GM18907 (cell line): ENCODE data around the gene PCSK2.

Source experiments
- ATAC-seq: cut with Tn5 transposase; IDR thresholded peaks from one replicate; pipeline ENCODE4 v1.9.1; 2021; ENCODE audit warnings: mild to moderate bottlenecking, moderate library complexity; ENCODE audit not compliant: unreplicated experiment

Gene PCSK2

DNA sequence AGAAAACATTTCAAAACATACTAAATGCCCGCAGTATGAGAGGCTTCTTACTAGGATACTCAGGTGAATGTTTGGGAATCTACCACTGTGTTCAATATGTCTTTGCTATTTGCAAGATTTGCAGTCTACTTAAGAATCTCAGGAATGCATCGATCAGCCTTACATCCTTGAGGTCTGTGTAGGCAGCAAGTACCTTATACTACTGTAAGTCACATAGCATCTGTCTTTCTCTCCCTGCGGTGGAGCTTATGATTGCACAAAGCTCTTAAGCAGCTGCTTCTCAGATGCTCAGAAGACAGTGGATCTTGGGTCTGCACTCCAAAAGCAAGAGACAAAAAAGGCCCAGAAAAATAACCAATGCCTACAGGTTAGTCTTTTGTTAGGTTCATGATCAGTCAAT lies 21.4 kb downstream of the PCSK2 start:
- ATAC-seq = no peak

DNA sequence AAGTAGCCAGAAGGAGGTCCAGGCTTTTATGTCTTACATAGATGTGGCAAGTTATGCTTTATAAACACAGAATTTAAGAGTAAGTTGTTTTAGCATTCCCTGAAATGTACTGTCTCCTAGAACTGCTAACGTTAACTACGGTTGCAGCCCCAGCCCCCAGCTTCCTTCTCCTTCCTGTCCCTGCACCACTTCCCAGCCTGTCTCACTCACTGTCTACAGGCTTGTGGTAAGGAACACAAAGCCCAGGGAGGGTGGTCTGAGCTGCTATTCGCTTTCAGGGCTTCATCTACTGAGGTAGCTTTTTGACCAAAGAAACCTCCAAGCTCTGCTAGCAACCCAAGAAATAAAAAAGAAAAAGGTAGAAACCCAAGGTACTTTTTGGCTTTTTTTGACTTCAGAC lies 35.9 kb downstream of the PCSK2 start:
- ATAC-seq = no peak

DNA sequence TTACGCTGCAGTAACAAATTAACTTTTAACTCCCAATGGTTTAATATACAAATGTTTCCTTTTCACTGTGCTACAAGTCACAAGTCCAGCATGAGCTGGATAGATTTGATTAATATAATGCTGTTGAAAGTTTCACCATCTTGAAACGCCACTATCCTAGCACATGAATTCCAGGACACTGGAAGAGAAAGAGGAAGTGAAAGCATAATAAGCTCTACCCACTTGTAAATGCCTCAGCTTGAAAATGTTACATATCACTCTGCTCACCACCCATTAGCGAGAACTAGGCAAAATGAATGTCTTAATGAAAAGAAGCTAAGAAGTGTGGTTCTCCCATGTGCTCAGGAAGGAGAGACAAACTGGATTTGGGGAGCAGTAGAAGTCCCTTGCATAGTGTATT lies 46.9 kb downstream of the PCSK2 start:
- ATAC-seq = no peak

DNA sequence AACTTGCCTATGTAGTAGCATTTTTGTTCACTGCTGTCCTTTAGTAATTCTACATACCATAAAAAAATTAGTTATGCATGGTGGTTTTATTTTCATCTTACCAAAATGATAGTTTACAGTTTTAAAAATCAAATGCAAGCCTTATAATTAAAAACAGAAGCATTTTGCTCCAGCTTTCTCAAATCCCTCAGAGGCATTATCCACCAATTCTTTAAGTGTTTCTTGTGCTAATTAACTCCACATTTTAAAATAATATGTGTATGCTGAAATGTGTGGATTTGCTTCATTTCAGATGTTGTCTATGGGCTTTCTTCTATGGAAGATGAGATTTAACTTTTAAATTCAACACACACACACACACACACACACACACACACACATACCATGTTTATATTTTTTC lies 49.3 kb downstream of the PCSK2 start:
- no peak for ATAC-seq

DNA sequence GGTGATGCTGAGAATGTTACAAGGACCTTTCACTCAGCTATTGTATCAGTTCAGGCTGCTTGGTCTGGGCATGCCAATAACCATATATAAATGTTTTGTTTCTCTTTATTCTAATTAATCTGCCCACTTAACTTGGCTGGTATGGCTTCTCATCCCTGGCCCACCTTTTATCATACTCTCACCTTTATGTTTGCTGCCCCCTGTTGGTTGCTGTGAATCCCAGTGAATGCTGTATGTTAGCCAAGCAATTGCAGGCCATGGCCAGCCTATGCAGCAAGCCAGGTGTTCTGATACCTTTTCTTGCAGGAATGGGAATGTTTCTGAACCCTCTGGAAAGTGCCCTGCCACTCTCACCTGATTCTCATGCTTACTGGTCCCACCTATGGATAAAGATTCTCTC lies 54.6 kb downstream of the PCSK2 start:
- ATAC-seq = no peak

DNA sequence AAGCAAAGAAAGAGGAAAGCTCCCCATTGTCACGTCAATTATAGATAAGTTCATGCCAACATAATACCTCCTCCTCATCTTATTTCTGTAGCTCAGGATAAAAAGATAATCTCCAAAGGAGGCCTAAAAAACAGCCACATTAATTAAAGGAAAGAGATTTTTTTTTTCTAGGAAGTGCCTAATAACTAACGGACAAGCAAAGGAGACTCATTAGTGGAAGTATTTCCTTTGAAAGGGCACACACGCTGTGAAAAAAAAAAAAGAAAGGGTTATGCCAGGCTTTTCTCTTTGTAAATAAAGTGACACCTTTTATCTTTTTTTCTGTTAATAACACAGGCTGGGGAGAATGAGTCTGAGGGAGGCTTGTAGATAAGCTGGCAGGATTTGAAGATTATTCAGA lies 55.7 kb downstream of the PCSK2 start:
- no peak for ATAC-seq

DNA sequence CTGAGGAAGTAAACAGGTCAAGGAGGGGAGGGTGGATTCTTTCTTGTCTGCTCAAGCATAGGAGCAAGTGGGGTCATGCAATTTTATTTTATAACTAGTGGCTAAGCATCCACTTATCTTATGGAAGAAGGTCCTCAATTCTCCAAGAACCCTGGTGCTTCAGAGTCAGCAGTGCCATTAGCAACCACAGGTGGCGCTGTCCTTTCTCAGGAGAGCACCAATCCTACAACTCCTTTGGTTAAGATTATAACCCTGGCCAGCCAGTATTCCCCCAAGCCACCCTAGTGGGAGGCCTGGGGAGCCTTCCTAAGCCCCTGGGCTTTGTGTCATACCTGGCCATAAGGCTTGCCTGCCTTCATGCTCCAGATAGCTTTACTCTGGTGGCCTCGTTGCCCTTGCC lies 60.7 kb downstream of the PCSK2 start:
- ATAC-seq = no peak

DNA sequence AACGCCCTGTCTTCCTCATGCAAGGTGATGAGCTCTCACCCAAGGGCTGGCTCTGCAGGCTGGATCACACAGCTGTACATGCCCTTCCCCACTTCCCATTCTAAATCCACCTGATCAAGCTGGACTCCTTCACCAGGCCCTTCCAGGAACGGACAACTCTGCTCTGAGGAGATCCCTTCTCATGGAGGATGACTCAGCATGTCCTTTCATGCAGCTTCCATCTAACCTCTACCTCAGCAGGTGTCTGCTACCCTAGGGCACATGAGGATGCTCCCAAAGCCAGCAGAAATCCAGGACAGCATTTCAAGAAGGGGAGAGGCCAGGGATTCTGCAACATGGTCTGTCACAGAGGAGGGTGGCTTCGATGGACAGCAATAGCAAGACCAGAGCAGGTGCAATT lies 61.2 kb downstream of the PCSK2 start:
- no peak for ATAC-seq

DNA sequence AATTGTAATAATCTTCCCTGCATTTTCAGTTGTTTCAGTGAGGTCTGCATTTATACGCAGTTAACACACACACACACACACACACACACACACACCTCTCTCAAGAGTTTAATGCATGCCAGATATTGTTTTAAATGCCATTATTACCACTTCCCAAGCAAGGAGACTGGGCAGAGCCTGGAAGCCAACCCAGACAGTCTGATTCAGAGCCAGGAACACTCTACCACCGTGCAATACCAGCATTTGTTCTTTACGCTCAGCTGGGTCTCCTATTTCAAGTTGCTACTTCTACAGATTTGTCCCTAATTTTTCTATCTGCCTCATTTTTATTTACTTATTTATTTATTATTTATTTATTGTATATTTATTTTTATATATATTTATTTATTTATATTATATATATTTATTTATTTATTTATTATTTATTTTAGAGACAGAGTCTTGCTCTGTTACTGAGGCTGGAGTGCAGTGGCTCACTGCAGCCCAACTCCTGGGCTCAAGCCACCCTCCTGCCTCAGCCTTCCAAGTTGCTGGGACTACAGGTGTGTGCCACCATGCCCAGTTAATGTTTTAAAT lies 68.4 kb downstream of the PCSK2 start:
- no peak for ATAC-seq

DNA sequence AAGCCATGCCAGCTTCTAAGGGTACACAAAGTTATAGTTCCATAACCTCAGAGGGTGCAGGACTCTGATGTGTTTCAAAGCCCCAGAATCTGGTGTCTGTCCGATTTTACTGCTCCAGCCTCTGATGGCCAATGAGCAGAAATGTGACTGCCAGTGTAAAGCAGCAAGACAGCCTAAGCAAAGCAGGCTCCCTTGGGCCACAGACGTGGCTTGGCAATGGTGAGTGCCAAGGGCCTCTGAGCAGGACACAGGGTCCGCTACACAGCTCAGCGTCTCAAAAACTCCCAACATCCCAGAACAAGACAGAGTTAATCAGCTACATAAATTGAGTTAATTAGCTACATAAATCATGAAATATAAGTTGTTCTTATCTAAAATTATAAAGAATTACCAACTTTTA lies 69.2 kb downstream of the PCSK2 start:
- ATAC-seq = no peak

DNA sequence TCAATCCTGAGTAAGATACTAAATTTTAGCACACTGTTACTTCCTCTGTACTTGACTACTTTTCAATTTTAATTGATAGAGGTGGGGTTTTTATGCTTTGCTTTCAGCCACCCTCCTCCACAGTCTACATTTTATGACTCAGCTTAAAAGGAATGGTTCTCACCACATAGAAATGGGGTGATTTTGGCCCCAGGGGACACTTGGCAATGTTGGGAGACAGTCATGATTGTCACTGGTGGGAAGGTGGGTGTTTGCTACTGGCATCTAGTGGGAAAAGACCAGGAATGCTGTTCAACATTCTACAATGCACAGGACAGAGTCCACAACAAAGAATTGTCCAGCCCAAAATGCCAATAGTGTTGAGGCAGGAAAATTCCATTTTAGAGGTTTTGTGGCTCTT lies 71.3 kb downstream of the PCSK2 start:
- ATAC-seq = no peak

DNA sequence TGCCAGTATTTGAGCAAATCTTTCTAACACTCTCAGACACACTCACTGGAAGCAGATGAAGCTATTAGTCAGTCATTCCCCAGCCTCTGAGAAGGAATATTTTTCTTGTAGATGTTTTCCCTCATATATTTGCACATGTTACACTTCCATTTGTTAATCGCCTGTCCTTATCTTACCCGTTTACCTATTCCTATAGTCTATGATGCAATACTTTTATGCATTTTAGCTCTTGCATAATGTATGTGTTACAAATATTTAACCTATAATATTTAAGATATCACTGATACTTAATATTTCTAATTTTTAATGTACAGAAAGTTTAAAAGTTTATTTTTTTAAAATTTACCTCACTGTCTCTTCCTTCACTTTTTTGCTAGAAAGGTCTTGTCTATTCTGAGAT lies 71.9 kb downstream of the PCSK2 start:
- ATAC-seq = no peak

DNA sequence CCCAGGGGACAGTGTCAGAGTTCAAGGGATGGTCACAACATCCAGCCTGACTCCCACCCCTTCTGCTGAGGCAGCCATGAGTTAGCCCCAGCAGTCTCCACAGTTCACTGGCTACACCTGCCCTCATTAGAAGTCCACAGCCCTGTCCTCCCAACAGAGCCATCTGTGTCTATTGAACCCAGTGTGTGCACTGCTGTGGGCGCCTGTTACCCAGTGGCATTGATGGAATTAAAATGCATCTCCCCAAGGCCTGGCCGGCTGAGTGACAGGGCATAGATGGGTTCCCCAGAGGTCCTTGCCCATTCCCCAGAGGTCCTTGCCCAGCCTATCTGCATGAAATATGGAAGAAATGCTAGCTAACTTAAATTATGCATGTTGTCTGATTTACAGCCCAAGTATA lies 73.3 kb downstream of the PCSK2 start:
- ATAC-seq = no peak

DNA sequence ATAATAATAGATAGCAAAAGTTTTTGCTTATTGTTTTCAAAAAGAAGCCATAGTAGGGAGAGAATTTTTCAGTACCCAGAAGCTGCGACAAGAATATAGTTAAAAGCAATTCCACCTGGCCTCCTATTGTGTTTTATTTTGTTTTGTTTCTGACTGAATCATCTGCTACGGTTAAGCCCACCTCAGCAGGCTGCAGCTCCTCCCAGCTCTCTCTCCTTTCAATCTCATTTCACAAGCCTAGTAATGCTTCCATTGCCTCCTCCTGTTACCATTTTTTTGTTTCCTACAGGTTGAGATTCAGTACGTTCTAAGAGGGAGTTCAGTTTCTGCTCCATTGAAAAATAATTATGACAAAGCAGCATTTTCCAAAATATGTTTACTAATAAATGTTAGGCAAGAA lies 77.9 kb downstream of the PCSK2 start:
- ATAC-seq = no peak

DNA sequence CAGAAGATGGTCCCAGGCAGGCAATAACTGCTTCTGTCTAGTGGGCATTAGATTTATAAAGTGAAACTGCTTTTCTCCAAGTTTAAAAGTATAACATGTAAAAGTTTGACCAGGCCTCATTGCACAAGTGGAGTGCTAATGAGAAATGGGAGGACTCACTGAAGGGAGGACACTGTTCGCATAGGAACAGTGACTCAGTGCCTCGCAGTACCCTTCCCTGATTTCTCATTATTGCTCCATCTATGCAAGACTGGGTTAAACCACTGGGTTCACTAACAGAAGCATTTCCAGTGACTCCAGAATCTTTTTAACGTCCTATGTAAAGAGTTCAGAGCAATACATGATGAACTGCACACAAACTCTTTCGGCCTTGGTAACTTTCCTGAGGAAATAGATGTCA lies 79.6 kb downstream of the PCSK2 start:
- no peak for ATAC-seq

DNA sequence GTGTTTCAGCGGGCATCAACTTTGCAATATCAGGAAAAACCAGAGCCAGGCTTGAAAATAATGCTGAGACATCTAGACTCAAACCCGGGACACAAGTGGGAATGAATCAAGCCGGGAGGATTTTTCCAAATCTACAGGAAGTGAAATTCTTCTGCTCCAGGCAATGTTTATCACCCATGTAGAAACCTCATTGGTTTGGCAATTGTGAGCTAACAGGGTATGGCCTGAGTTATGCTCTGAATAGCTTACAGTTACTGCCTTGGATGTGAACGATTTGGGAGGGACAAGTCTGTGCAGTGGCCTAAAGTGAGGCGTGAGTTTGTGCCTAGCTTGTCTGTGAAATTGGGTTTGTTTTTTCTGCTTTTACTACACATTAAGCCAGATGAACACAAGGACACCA lies 87.4 kb downstream of the PCSK2 start:
- no peak for ATAC-seq

DNA sequence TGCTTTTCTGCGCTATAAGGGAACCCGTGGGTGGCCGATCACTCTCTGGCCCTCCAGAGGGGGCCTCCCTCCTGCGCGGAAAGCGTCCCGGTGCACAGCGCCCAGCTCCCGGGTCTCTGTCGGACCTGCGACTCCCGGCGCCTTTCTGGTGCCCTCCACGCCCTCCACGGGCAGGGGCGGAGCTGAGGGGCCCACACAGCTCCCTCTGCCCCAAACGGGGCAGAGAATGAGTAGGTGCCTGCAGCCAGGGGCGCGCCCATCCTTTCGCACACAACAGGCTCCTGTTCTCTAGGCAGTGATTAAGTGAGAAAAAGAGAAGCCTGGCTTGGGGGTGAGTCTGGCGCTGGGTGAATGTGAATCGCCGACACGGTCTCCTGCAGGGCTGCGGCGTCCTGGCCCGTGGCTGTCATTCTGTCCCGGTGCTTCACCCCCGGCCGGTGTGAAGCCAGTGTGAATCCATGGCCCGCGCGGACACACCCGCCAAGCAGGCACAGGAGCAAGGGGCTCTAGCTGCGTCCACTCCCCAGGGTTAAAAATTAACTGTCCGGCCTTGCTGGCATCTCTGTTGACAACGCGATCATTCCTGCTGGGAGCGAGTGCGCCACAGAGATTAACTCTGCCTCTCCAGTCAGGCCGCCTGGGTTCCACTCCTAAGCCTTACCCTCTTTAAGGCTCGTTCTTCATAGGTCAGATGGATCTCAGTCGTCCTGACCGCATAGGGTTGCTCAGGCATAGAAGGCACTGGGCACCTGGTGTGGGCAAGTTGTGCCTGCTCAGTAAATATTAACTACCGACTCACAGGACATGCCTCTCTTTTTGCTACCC lies 88.8 kb downstream of the PCSK2 start:
- ATAC-seq = no peak

DNA sequence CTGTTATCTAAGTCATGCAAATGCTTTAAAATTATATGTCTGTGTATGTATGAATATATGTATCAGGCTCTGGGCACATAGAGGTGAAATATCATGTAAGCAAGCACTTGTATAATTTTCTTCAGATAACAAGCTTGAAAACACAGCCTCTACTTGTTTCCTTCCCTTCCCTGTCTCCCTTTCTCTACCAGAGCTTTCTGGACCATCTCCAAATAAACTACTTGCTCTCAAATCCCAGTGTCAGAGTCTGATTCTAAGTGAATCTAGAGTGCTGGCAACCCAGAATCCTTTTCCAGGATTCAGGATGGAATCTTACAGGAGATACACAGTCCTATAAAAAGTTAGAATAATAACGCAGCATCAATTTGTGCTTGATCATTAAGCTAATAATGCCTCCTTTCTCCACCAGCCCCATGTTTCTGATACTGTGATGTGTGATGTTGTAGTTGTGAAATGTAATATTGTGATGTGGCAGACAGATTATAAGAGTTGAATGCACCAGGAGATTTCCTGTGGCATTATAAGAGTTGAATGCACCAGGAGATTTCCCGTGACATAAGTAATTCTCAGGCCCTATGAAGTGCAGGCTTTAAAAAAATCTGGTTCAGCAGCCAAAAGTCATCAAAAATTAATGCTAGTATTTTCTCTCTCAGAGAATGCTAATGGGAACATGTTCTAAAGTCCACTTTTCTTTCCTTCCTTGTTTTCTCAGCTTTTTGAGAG lies 89.6 kb downstream of the PCSK2 start:
- ATAC-seq = no peak

DNA sequence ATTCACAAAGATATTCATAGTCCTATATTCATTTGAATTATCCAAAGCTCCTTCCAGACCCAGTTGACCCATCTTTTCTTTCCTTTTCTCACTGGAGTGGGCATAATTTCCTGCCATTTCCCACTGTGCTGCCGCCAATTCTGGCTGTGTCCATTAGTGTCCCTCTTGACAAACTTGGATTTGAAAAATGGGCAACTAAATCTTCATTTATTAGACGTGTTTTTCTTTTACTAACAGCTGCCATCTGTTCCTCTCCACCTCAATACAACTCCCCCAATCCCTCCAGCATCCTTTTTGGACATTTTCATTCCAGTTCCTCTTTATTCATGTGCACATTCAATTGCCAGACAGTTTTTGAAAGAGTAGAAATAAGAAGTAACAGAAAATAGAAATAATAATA lies 90.5 kb downstream of the PCSK2 start:
- no peak for ATAC-seq

DNA sequence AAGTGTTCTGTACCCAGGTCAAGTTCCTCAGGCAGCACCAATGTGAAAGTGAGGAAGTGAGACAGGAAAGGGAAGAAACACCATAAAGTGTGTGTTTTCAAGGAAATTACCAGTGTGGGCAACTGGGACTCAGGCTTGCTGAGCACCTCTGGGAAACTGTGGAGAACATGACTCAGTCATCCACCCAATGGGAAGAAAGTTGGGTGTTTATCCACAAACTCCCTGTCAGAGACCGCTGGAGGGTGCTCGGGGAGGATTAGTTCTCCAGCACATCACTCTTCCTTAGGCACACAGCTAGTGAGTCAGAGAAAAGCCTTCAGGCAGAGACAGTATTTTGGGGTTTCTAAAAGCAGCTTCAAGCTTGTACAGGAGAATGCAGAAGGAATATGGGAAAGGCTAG lies 93.6 kb downstream of the PCSK2 start:
- ATAC-seq = no peak

DNA sequence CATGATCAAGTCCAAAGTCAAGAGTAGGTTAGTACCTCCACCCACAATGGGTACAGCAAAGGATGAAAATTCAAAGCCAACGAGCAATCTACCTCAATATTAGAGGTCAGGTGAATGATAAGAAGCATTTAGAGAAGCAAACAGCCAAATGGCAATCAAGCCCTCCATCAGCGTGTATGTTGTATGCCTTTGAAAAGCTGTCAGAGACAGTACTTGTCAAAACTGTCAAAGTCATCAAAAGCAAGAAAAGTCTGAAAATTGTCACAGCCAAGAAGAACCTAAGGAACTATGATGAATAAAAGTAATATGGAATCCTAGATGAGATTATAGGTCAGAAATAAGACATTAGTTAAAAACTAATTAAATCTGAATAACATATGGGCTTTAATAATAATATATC lies 99.3 kb downstream of the PCSK2 start:
- ATAC-seq = no peak
